ENCODE data around the gene CCDC85A.
"Not testable (repeated sequence)": the region's sequence is repeated elsewhere in the genome, so short reads cannot be mapped to it uniquely, and the experiment has no call there.

Gene CCDC85A
- 0 reads per million in 4 donors for total RNA-seq

DNA sequence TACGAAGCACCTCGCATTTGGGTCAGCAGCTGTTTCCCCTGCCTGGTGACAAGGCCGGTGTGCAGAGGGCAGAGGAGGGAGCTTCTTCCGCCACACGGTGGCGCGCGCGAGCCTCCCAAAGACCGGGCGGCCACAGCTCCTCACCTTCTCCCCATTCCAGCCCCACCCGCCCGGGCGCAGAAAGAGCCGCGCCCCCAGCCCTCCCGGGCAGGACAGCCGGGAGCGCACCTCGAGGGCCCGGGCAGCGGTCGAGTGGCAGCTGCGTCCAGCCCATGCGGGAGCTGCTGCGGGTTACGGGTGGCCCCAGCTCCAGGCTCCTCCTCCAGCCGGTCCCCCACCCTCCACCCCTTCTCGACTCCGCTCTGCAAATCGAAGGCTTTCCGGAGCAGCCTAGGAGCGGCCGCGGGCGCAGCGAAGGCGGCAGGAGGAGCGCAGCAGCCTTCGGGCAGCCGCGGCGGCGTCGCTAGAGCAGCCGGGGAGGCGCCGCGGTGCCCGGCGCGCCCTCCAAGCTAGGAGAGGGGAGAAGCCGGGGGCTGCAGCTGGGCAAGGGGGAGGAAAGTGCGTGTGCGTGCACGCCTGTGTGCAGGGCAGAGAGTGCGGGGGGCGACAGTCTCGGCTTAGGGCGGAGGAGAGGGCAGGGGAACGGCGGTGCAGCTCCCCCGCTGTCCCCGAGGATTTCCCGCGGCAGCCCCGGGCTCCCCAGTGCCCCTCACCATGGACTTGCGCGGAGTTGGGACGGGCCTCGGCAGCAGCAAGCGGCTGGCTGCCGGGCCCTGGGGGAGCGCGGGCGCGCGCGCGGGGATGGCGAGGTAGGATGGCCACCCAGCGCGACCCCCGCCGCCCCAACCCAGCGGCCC is at the start of gene CCDC85A:
Gene CCDC85A (plus strand): TSS at position 348 of the 857 bp plus-strand sequence. CDS start 635 bp downstream, outside the sequence.
- peak in 3 of 5 donors; percentile 20 to 58 (median 25) for DNase-seq

DNA sequence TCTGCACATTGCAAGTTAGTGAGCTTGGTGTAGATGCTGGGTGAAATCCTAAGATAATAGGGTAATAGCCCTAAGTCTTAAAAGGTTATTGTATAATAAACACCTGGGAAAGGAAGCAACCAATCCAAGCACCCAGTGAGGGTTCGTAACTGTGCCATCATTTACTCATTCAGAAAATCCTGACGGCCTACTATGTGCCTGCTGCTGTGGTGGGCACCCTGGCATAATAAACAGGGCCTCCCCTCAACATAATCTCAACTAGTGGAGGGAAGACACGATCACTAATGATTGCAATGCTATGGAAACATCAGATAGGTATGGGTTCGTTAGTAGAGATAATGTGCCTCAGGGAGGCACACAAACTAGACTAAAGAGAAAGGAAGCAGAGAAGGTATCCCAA is 48.9 kb upstream of the CCDC85A start:
- no peak for DNase-seq

DNA sequence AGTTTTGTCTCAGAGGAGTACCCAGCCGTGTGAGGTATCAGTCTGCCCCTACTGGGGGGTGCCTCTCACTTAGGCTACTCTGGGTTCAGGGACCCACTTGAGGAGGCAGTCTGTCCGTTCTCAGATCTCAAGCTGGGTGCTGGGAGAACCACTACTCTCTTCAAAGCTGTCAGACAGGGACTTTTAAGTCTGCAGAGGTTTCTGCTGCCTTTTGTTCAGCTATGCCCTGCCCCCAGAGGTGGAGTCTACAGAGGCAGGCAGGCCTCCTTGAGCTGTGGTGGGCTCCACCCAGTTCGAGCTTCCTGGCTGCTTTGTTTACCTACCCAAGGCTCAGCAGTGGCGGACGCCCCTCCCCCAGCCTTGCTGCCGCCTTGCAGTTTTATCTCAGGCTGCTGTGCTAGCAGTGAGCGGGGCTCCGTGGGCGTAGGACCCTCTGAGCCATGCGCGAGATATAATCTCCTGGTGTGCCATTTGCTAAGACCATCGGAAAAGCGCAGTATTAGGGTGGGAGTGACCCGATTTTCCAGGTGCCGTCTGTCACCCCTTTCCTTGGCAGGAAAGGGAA is 41.2 kb upstream of the CCDC85A start:
- not testable (repeated sequence) for DNase-seq

DNA sequence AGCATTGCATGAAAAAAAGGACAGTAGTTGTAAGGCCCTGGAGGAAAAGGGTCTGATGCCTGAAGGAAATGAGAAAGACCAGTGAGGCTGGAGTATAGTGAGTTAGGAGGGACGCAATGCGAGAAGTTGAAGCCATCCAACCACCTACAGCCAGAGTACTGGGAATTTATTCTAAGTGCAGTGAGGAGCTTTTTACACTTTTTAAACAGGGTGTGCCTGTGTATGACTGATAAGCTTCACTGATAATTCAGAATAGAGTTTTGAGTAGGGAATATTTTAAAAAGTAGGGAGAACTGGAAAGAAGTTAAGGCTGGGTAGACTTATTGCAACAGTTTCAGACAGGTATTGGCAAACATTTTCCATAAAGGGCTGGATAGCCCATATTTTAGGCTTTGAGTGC is 35.9 kb upstream of the CCDC85A start:
- DNase-seq = no peak

DNA sequence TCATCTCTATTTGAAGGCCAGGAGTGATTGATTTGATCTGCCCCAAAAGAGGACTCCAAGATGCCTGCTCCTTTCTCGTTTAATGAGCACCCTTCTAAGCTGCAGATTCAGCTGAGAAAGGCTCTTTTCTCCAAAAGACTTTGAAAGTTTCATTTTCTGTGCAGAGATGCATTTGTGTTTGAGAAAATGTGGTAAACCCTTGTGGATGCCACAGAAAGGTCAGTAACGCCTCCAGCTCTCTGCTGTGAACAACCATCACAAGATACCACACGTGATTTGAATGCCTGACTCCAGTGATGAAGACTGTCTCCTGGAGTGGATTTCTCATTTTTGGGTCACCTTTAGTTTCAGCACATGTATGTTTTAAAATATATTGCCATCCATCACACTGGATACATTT is 35.0 kb upstream of the CCDC85A start:
- DNase-seq = no peak

DNA sequence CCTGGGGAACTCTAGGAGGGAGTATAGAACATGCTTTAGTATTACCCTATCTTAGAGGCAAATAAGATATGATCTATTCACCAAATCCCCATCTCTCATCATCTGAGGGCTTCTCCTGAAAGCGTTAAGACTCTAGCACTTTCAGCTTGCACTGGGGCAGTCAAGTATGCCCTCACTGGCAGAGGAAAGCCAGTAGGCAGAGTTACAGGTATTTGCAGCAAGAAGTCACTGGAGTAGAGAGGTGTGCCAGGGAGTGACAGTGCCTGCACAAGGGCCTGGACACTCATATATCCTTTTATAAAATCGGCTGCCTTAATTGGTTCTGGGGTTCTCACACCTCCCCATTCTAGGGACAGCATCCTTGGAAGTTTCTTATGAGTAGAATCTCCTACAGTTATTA is 31.9 kb upstream of the CCDC85A start:
- DNase-seq = no peak

DNA sequence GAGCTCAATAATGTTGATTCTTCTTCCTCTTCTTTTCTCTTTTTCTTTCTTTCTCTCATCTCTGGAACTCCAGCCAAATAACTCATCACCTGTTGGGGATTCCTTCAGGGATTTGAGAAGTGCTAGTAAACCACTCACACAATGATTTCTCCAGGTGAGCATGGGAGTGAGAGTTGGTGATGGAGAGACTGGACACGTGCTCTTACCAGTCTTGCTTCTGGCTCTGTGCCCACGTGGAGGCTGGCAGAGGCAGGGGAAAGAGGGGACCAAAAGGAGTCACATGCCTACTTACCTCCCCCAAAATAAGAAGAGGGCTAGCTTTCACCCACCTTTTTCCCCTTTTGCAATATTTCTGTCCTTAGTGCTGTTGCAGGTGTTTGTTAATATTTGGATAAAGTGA is 28.6 kb upstream of the CCDC85A start:
- no peak for DNase-seq

DNA sequence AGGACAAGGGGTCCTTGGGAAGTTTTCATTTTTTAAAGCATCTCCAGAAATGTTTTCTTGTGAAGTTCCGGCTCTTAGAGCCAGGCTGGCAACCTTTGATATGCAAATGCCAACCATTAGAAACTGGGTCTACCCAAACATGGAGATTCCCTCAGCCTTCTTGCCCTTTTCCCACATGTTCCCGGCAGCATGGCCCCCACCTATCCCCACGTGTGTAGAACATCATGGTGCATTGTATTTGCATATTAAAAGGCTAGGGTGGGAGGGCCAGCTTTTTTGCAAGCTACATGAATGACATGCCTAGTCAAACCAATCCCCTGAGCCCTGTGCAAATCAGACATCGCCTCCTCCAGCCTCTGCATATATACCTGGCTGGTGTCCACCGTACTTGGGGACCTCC is 23.9 kb upstream of the CCDC85A start:
- not testable (repeated sequence) for DNase-seq

DNA sequence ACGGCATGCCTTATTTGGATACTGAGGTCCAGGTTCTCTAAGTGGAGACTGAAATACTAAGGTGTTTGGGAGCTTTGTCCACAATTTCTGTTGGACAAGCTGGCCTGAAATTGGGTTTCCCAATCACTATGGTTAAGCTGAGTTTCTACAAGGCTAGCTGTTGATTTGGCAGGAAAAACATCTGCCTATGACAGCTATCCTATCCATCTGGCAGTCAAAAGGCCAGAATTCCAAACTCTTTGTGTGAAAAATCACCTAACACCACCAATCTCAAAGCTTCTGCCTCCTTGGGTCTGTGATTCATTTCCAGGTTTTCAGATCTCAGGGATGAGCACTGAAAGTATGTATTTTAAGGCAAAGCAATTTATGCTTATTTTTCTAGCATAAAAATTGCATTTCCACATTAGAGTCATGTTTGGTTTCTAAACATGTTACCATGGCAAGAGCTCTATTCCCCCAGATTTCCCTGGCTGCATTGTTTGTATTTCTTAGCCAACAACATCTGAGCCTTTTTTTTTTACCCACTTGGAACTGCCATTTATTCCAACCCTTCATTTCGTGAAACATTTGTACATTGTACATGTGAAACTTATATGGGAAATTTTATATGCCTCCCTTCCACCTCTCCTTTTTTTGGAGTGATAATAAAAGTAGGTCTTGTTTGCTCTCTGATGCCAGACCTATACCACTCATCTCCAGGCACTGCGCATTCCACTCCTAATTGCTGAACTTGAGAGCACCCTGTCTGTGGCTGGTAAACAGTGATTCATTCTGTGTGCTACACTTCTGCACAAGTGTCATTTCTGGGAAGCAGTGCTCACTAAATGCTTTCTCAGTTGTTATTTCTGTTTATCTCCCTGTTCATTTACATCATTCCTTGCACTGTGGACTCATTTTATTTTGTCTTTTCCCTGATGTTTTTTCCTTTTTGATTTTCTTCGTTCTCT is 15.9 kb upstream of the CCDC85A start:
- DNase-seq = no peak

DNA sequence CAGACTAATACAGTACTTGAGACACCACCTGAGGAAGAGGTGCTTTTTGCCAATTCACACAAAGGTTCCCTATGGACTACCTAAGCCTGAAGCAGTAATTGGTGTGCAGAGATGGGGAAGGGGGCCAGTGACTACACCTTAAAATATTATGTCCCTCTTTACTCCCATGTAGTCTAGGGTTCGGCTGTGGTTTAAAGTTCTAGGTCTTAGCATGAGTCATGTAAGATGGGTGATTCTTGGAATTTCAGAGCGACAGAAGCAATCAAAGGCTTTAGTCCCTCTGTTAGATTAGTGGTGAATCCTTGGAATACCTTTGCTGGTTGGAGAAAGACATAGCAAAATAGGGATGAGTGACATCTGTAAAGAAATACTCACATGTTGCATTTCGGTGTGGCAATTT is 14.3 kb upstream of the CCDC85A start:
- no peak for DNase-seq

DNA sequence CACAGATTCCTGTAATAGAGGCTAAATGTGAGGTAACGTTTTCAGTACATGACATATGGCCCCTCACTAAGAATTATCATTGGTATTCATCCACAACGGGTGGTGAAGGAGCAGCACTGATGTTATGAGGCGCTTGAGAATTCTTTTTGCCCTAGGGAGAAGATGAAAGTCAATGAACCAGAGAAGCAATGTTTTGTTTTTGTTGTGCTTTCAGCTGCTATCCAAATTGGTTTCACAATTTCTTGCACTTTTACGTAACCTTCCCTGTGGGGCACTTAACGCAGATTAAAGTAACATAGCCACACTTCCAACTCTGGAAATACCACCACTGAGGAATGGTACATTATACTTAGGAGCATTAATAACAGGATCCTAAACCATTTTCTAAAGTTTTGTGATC is 13.3 kb upstream of the CCDC85A start:
- no peak for DNase-seq

DNA sequence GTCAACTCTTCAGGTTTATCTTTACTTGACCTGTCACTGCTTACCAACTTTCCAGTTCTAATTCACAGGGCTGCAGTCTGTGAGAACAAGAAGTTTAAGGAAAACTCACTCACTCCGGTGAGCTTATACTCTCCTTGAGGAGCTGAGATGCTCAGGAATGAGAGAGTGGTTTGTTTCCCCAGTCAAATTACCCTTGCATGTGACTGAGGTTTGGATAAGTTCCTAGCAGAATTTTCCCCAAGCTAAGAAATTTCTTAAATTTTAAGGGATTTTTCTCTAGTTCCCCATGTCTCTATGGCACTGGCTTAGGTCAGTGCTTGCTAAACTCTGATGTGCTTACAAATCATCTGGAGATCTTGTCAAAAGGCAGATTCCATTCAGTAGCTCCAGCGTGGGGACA is 12.8 kb upstream of the CCDC85A start:
- no peak for DNase-seq

DNA sequence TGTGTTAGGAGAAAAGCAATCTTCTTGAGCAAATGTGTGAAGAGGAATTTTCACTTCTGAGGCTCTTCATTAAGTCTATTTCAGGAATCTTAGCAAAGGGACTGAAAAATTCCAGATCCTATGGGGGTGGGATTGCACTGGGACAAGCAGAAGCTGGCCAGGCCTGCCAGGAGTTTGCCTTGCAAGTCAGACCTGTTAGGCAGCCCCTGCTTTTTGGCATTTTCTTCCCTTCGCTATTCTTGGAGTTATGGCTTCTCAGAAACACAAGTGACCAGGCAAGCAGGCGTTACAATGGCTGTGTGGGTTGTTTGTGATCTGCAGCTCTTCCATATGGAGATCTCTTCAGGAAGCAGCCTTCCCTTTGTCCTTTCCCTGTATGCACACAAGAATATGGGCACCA is 8.0 kb upstream of the CCDC85A start:
- no peak for DNase-seq

DNA sequence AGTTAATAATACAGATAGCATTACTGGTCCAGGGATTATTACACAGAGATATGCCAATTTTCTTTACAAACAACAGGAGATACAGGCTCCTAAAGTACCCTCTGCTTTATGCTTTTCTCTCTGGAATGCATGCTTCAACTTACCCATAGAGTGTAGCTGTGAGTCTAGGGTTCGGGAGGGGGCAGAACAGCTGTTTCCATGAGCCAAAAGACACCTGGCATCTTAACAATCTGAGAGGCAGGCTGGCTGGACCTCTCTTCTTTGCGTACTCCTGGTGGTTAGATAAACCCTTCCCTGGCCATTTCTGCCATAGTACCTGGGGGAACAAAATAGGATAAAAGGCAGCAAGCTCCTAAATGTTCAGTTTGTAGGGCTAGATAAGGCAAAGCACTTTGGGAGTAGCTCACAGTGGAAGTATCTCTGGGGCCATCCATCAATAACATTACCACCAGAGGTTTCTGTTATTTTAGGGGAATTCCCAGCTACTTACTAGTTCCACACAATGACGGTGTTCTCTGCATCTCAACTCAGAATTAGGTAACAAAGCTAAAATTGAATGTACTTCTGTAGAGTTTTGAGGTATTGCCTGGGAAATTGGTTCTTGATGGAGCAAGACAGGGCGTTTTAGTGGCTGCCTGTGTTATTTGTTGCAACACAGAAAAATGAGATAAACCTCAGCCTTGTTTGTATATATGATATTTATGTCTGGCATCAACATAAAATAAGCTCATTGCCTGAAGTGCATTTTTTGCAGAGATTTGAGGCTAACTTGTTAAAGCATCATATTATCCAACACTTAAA is 6.2 kb upstream of the CCDC85A start:
- DNase-seq = no peak

DNA sequence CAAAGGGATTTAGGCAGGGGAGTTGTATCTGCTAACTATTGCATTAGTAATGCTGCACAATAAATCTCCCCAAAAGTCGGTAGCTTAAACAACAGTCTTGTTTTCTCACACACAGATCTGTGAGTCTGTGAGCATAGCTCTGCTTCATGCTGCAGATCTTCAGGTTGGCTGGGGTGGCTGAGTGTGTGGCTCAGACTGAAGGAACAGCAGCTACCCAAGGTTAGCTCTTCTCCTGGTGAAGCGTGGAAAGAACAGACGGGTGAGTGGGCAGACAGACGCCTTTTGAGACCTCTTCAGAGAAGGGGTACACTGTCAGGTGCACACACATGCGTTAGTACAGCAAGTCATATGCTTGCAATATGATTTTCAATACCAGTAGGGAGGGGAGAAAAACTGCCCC is 3.9 kb upstream of the CCDC85A start:
- DNase-seq = no peak

DNA sequence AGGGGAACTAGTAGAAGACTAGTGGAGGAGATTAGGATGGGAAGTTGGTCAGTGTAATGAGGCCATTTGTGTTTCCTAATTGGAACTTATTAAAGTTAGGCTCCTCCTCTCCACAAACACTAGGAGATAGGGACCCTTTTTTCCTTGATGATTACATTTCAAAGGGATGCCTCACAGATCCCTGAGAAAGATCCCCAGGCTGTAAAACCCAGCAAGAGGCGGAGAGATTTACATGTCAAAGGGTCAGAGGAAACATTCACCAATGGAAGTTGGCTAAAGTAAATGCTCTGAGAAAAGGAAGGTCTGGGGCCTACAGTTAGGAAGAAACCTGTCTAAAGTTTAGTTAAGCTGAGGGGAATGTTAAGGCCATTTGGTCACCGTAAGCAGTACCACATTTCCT is 1.4 kb upstream of the CCDC85A start:
- DNase-seq = no peak

DNA sequence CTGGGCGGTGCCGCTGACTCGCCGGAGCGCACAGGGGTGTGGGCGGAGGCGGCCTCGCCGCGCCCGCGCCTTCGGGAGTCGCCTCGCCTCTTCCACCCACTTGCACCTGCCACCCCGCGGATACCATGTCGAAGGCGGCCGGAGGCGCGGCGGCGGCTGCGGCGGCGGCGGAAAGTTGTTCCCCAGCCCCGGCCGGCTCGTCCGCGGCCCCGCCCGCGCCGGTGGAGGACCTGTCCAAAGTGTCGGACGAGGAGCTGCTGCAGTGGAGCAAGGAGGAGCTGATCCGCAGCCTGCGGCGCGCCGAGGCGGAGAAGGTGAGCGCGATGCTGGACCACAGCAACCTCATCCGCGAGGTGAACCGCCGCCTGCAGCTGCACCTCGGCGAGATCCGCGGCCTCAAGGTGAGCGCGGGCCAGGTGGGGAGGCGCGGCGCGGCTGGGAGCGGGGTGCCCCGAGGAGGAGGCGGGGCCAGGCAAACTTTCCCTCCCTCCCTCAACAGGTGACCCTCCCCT is 766 bp downstream of the CCDC85A start:
- DNase-seq = peak in 1 of 5 donors; percentile 2

DNA sequence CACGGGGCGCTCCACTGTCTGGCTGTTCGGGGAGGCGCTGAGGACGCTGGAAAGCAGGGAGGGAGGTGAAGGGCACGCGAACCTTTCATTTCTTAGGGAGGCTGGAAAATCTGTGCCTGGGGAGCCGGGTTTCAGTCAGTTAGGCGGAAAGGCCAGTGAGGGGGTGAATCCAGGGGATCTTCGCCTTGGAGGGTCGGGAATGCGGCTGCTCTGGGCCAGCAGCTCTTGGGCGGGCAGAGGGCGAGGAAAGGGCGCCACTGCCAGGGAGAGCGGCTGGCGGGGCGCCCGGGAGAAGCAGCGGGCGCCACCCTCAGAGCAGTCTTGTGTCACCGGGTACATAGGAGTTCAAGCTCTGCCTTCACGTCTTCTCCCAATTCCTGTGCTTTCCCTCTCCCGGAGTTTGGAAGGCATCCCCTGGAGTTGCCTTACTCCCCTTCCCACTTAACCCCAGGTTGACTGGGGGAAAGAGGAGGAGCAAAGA is 1.4 kb downstream of the CCDC85A start:
- DNase-seq = no peak

DNA sequence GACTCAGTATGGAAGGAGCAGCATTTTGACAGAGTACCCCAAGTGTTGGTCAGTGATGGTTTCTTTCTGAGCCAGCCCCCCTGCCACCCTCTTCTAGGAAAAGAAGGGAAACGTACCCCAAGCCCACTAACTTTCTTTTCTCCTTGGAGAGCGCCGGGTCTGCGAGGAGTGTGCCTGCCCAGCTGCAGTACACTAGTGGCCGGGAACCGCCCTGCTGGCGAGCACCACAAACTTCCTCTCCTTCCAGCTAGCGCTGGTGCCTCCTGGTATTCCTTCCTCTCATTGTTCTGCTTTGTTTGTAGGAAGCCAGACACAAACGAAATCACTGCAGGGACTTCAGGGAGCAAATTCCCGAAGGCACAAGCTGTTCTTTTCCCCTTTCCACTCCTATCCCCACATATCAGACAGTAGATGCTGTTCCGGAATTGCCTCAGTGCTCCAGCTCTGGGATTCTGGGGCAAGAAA is 1.8 kb downstream of the CCDC85A start:
- DNase-seq = no peak

DNA sequence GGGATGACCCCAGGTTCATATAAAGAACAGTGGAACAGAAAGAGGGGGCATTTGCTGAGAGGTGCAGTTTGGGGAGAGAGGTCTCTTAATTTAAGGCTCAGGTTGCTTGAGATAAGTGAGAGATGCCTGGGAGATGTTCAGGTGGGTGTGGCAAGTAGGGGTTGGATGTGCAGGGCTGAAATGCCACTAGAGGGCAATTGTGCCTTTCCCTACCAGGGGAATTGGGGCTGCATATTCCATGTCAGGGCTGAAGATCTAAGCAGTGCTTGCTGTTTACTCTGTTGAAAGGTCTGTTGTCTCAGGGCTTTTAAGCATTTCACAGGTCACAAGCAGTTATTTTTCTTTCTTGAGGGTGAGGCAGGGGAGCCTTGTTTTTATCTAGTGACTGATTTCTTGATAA is 7.8 kb downstream of the CCDC85A start:
- no peak for DNase-seq

DNA sequence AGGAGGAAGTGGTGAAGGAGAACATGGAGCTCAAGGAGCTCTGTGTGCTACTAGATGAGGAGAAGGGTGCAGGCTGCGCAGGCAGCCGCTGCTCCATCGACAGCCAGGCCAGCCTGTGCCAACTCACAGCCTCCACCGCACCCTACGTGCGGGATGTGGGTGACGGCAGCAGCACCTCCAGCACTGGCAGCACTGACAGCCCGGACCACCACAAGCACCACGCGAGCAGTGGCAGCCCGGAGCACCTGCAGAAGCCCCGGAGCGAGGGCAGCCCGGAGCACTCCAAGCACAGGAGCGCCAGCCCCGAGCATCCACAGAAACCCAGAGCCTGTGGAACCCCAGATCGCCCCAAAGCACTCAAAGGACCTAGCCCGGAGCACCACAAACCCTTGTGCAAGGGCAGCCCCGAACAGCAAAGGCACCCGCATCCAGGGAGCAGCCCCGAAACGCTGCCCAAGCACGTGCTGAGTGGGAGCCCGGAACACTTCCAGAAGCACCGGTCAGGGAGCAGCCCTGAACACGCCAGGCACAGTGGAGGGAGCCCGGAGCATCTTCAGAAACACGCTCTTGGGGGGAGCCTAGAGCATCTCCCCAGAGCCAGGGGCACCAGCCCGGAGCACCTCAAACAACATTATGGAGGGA is 9.0 kb downstream of the CCDC85A start:
- DNase-seq = no peak
